ENCODE data around the gene GRK2. TPM values are rescaled to one million over a fixed set of nuclear protein-coding genes. Genes with fewer than 3 reads are reported as not detected.
A peak's percentile ranks its signal among the peaks of the same experiment; 100 is the strongest.

GRK2 gene
- total and polyA plus RNA-seq, 2 of the 13 experiments (the other 11 are each of a cell fraction or from before 2014, with no cell fraction given): 31.3 to 42.4 TPM

DNA sequence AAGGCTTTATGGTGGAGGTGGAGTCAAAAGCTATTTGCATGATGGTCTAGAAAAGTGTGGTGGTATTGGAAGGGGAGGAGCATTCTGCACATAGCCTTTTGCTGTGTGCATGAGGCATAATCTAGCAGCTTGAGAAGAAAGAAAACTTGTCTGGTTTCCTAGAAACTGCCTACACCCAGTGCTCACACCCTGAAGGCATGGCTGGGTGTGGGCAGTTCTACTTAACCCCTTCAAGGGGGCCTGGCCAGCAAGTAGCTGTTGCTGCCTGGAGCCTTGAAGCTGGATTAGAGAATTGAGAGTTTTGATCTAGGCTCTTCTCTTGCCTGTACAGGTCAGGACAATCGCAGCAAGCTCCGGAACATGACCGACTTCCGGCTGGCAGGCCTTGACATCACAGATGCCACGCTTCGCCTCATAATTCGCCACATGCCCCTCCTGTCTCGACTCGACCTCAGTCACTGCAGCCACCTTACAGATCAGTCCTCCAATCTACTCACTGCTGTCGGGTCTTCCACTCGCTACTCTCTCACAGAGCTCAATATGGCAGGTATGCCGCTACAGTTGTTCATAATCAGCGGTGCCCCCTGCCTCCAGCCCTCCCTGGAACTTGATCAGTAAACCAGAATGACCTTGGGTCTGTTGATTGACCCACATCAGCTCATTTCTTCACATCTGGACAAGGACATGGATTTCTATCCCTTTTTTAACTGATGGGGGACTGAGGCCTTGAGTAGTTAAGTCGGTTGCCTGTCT is 12.2 kb upstream of the GRK2 start (continued):
- TF ChIP-seq, protein P1, sequence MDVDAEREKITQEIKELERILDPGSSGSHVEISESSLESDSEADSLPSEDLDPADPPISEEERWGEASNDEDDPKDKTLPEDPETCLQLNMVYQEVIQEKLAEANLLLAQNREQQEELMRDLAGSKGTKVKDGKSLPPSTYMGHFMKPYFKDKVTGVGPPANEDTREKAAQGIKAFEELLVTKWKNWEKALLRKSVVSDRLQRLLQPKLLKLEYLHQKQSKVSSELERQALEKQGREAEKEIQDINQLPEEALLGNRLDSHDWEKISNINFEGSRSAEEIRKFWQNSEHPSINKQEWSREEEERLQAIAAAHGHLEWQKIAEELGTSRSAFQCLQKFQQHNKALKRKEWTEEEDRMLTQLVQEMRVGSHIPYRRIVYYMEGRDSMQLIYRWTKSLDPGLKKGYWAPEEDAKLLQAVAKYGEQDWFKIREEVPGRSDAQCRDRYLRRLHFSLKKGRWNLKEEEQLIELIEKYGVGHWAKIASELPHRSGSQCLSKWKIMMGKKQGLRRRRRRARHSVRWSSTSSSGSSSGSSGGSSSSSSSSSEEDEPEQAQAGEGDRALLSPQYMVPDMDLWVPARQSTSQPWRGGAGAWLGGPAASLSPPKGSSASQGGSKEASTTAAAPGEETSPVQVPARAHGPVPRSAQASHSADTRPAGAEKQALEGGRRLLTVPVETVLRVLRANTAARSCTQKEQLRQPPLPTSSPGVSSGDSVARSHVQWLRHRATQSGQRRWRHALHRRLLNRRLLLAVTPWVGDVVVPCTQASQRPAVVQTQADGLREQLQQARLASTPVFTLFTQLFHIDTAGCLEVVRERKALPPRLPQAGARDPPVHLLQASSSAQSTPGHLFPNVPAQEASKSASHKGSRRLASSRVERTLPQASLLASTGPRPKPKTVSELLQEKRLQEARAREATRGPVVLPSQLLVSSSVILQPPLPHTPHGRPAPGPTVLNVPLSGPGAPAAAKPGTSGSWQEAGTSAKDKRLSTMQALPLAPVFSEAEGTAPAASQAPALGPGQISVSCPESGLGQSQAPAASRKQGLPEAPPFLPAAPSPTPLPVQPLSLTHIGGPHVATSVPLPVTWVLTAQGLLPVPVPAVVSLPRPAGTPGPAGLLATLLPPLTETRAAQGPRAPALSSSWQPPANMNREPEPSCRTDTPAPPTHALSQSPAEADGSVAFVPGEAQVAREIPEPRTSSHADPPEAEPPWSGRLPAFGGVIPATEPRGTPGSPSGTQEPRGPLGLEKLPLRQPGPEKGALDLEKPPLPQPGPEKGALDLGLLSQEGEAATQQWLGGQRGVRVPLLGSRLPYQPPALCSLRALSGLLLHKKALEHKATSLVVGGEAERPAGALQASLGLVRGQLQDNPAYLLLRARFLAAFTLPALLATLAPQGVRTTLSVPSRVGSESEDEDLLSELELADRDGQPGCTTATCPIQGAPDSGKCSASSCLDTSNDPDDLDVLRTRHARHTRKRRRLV (CRISPR knock-in tag; IDR thresholded peaks at IDR 0.05): no peak
- no peak for TF ChIP-seq ZNF709 (CRISPR knock-in tag; IDR thresholded peaks at IDR 0.05)
- peak; percentile 83; the same call in 1 of the 2 replicates for TF ChIP-seq ZBTB38 (CRISPR knock-in tag; IDR thresholded peaks at IDR 0.05)

DNA sequence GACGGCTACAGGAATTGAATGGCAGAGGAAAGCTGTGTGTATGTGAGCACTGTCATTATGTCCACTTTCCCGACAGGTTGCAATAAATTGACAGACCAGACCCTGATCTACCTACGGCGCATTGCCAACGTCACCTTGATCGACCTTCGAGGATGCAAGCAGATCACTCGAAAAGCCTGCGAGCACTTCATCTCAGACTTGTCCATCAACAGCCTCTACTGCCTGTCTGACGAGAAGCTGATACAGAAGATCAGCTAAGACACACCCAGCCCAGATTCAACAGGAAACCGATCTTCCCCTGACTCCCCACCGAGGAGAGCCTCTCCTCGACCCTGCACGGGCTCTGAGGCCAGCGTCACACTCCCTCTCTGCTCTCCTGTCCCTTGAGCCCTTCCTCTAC is 11.5 kb upstream of the GRK2 start:
- Histone ChIP-seq H3K4me1 (ENCODE audit: insufficient read depth, low read length) (peaks cover 71% of the 10 kb centered on the region), H3K36me3 (replicated peaks in 1 of 2; ENCODE audit: control insufficient read depth in 1 of 2, insufficient read depth in 2 of 2, low read length in 2 of 2) (peaks cover 47 to 62% of the 10 kb centered on the region in 2 experiments), H3K9me3 (ENCODE audit: low read length) (no peaks in the 10 kb centered on the region), H3K4me3 (replicated peaks in 1 of 3; ENCODE audit: insufficient read depth in 1 of 3, low read depth in 2 of 3, low read length in 3 of 3) (no peak overlapping the region), H4K20me1 (ENCODE audit: insufficient read depth, low read length) (no peaks in the 10 kb centered on the region), H3K4me2 (ENCODE audit: low read depth, low read length) (no peak overlapping the region), H2AFZ (ENCODE audit: low read length) (no peak overlapping the region), H3K27me3 (ENCODE audit: control insufficient read depth in 1 of 2, insufficient read depth in 2 of 2, low read length in 2 of 2) (no peaks in the 10 kb centered on the region), H3K9ac (ENCODE audit: insufficient read depth, low read depth, low read length) (no peak overlapping the region), H3K27ac (ENCODE audit: extremely low read length, insufficient read depth, low read length) (peak overlapping the region; percentile 62), H3K79me2 (ENCODE audit: insufficient read depth, low read length) (peaks cover 2% of the 10 kb centered on the region)
- ATAC-seq (no peak), FAIRE-seq (no peak), DNase-seq (ENCODE audit: low spot score) (no peak)
- intact Hi-C loops (cut with micrococcal nuclease; ENCODE audit: unreplicated experiment) (no loop called here), in situ Hi-C loops (cut with HindIII; ENCODE audit: extremely low pct_ligation_motif_present, low pct_unique_long_range_greater_than_20kb) (no loop called here)
- no TSS peak for BruUV-seq (replicated peaks)
- TF ChIP-seq, protein P2, sequence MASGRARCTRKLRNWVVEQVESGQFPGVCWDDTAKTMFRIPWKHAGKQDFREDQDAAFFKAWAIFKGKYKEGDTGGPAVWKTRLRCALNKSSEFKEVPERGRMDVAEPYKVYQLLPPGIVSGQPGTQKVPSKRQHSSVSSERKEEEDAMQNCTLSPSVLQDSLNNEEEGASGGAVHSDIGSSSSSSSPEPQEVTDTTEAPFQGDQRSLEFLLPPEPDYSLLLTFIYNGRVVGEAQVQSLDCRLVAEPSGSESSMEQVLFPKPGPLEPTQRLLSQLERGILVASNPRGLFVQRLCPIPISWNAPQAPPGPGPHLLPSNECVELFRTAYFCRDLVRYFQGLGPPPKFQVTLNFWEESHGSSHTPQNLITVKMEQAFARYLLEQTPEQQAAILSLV (CRISPR knock-in tag; IDR thresholded peaks at IDR 0.05; ENCODE audit: borderline replicate concordance): no peak
- TF ChIP-seq SRSF4 (IDR thresholded peaks at IDR 0.05; ENCODE audit: low read depth, low read length, poor library complexity, severe bottlenecking) (no peak), POLR2A (IDR thresholded peaks at IDR 0.05; ENCODE audit: insufficient read depth in 1 of 2, low read depth in 2 of 2, low read length in 2 of 2) (0 out of 4 replicates have a peak, but pooled peaks of 1 of the 2 experiments have one; percentile 5)
- TF ChIP-seq, protein P3, sequence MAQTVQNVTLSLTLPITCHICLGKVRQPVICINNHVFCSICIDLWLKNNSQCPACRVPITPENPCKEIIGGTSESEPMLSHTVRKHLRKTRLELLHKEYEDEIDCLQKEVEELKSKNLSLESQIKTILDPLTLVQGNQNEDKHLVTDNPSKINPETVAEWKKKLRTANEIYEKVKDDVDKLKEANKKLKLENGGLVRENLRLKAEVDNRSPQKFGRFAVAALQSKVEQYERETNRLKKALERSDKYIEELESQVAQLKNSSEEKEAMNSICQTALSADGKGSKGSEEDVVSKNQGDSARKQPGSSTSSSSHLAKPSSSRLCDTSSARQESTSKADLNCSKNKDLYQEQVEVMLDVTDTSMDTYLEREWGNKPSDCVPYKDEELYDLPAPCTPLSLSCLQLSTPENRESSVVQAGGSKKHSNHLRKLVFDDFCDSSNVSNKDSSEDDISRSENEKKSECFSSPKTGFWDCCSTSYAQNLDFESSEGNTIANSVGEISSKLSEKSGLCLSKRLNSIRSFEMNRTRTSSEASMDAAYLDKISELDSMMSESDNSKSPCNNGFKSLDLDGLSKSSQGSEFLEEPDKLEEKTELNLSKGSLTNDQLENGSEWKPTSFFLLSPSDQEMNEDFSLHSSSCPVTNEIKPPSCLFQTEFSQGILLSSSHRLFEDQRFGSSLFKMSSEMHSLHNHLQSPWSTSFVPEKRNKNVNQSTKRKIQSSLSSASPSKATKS (CRISPR knock-in tag; IDR thresholded peaks at IDR 0.05): no peak
- POLR2A ChIA-PET: interaction anchor here (2.1 kb wide), 1 partner anchor 15 kb away, joined by 14 read pairs; no protein-coding TSS in a partner anchor
- CTCF ChIA-PET (ENCODE audit: low intra/inter-chr PET ratio, low total read pairs): no interaction called here
- WGBS (ENCODE audit: low lambda C conversion rate): 97% methylated on average over 15 of the region's 15 CpGs

Measured in HepG2 (cell line).